Endothelial cell of umbilical vein (primary cell): ENCODE results near the gene NPIPB2. TPM values are rescaled to one million over a fixed set of nuclear protein-coding genes. Genes with fewer than 3 reads are reported as not detected.
A peak's percentile ranks its signal among the peaks of the same experiment; 100 is the strongest.

Experiments used
- BruUV-seq: library from RNA; stranded (reverse); fragments of 400-500 nt; replicated peaks from 2 replicates; lab custom pipeline; 2021; lab: Mats Ljungman, UMichigan
- CTCF ChIA-PET: fragments of 300-600, 350-600 bp; sonication (Branson Sonifier 250); formaldehyde crosslinking; loops from one replicate; lab custom pipeline; 2021; ENCODE audit warnings: antibody characterized with exemption, inconsistent platforms; lab: Charles Lee
- POLR2A ChIA-PET: fragments of 300-600, 350-600 bp; sonication (Branson Sonifier 250); formaldehyde crosslinking; loops from one replicate; lab custom pipeline; 2021; ENCODE audit warnings: antibody characterized with exemption, inconsistent platforms; lab: Charles Lee
- DNase-seq: peaks from one replicate; pipeline ENCODE4 v3.0.0-alpha.2; 2011; ENCODE audit warnings: low read depth, low spot score
- FAIRE-seq: peaks from 2 replicates; lab custom pipeline; 2011; peaks lifted over from hg19 to GRCh38; lab: Jason Lieb, UNC
- H2AFZ ChIP-seq: 2 replicates; pipeline ENCODE4 v1.6.0; 2012; ENCODE audit warnings: low read depth, low read length, control low read depth, inconsistent platforms
- H3K27ac ChIP-seq: 2 replicates; pipeline ENCODE4 v1.5.1; 2011; ENCODE audit warnings: low read depth, mild to moderate bottlenecking, control low read depth, low read length, moderate library complexity; ENCODE audit not compliant: insufficient read depth
- H3K27me3 ChIP-seq, 2 experiments: 2 replicates each; pipeline versions ENCODE4 v1.6.0 to v1.6.1; 2011; ENCODE audit warnings: low read length in 2 of 2, mixed read lengths in 1 of 2; ENCODE audit not compliant: control insufficient read depth in 2 of 2, insufficient read depth in 2 of 2
- H3K36me3 ChIP-seq, 2 experiments: 2 replicates in 1 of 2; 3 replicates in 1 of 2; pipeline ENCODE4 v1.5.1; 2011; ENCODE audit warnings: low read length in 2 of 2, mild to moderate bottlenecking in 1 of 2, moderate library complexity in 1 of 2; ENCODE audit not compliant: control insufficient read depth in 2 of 2, insufficient read depth in 2 of 2; ENCODE audit errors: extremely low read depth in 1 of 2
- H3K4me1 ChIP-seq: 3 replicates; pipeline ENCODE4 v1.5.1; 2011; ENCODE audit warnings: mild to moderate bottlenecking, low read length; ENCODE audit not compliant: control insufficient read depth, insufficient read depth; ENCODE audit errors: extremely low read depth
- H3K4me2 ChIP-seq: 2 replicates; pipeline ENCODE4 v1.6.1; 2011; ENCODE audit warnings: low read length, control low read depth, mixed read lengths; ENCODE audit not compliant: insufficient read depth
- H3K4me3 ChIP-seq, 3 experiments: fragments of 200-600 bp in 1 of 3; sonication (generic), shearing (Covaris generic) in 1 of 3; replicated peaks in 1 of 3; 2 replicates each; pipeline ENCODE4 v1.5.1; 2011 to 2016; ENCODE audit warnings: control low read depth in 3 of 3, low read length in 3 of 3, mild to moderate bottlenecking in 2 of 3, inconsistent platforms in 1 of 3, low read depth in 1 of 3, moderate library complexity in 1 of 3; ENCODE audit not compliant: insufficient read depth in 1 of 3
- H3K79me2 ChIP-seq: 2 replicates; pipeline ENCODE4 v1.6.0; 2012; ENCODE audit warnings: low read length, inconsistent platforms; ENCODE audit not compliant: control insufficient read depth, insufficient read depth
- H3K9ac ChIP-seq: replicated peaks from 2 replicates; pipeline ENCODE3; 2011; ENCODE audit warnings: low read length, control low read depth; ENCODE audit not compliant: insufficient read depth; ENCODE audit errors: extremely low read depth
- H3K9me1 ChIP-seq: replicated peaks from 3 replicates; pipeline ENCODE4 v1.6.0; 2011; ENCODE audit warnings: mild to moderate bottlenecking, low read length; ENCODE audit not compliant: control insufficient read depth, insufficient read depth; ENCODE audit errors: extremely low read depth
- H3K9me3 ChIP-seq: replicated peaks from 2 replicates; pipeline ENCODE4 v1.5.1; 2012; ENCODE audit warnings: low read length, inconsistent platforms; ENCODE audit not compliant: control insufficient read depth, insufficient read depth
- H4K20me1 ChIP-seq: replicated peaks from 2 replicates; pipeline ENCODE3; 2011; ENCODE audit warnings: mild to moderate bottlenecking, low read length; ENCODE audit not compliant: control insufficient read depth, insufficient read depth; ENCODE audit errors: extremely low read depth
- EZH2 ChIP-seq: IDR thresholded peaks from 2 replicates; pipeline ENCODE4 v1.6.1; 2012; ENCODE audit warnings: borderline replicate concordance, low read depth, mild to moderate bottlenecking, moderate library complexity, low read length, inconsistent platforms; ENCODE audit not compliant: severe bottlenecking
- FOS ChIP-seq: IDR thresholded peaks from 2 replicates; pipeline ENCODE4 v1.6.1; 2011; ENCODE audit warnings: mild to moderate bottlenecking, low read length, moderate library complexity, borderline replicate concordance; ENCODE audit not compliant: insufficient read depth
- GATA2 ChIP-seq: IDR thresholded peaks from 2 replicates; pipeline ENCODE4 v1.7.0; 2011; ENCODE audit warnings: low read depth, mild to moderate bottlenecking, moderate library complexity, mixed read lengths, low read length; ENCODE audit not compliant: insufficient read length, insufficient read depth
- JUN ChIP-seq: IDR thresholded peaks from 2 replicates; pipeline ENCODE4 v1.6.1; 2011; ENCODE audit warnings: borderline replicate concordance, low read depth; ENCODE audit not compliant: insufficient read length, insufficient read depth
- MYC ChIP-seq: IDR thresholded peaks from one replicate; pipeline ENCODE4 v1.6.1; 2011; ENCODE audit warnings: mild to moderate bottlenecking, low read depth, low read length
- POLR2A ChIP-seq: IDR thresholded peaks from 2 replicates; pipeline ENCODE4 v1.6.1; 2012; ENCODE audit warnings: low read depth, mild to moderate bottlenecking, control low read depth, low read length
- POLR2AphosphoS5 ChIP-seq: IDR thresholded peaks from 2 replicates; pipeline ENCODE4 v1.6.1; 2012; ENCODE audit warnings: low read depth, mild to moderate bottlenecking, control low read depth, low read length, moderate library complexity; ENCODE audit not compliant: insufficient read depth
- dilution Hi-C: fragments of 300-500 bp; cut with MboI; formaldehyde crosslinking; loops from one replicate; pipeline ENCODE4 v1.15.0; 2019; ENCODE audit warnings: low sequenced_read_pairs; ENCODE audit not compliant: extremely low pct_ligation_motif_present
- intact Hi-C: fragments of 100-400 bp; cut with micrococcal nuclease; formaldehyde crosslinking; loops from one replicate; pipeline ENCODE4 v1.10.0; 2022
- polyA plus RNA-seq, 4 experiments: library from polyadenylated mRNA; depleted of rRNA in 3 of 4; stranded (reverse) in 3 of 4; unstranded in 1 of 4; fragments of >200 nt; gene quantifications; 2 replicates each; pipeline versions ENCODE4 v1.2.1 to v1.2.3, GENCODE V29; 2011 to 2012; ENCODE audit warnings: missing spikeins in 1 of 4
- total RNA-seq: library from RNA; stranded (reverse); gene quantifications from 2 replicates; pipeline ENCODE4 v1.2.3, GENCODE V29; 2021
- TF ChIP-seq, protein P1 (sequence below): IDR thresholded peaks from 2 replicates; pipeline ENCODE4 v1.6.1; 2011; ENCODE audit not compliant: insufficient read depth, insufficient read length
- TF ChIP-seq, protein P2 (sequence below), 2 donors: IDR thresholded peaks; 1 replicate in 1 of 2; 2 replicates in 1 of 2; pipeline ENCODE4 v1.5.1; 2011; ENCODE audit warnings: low read length in 2 of 2, mild to moderate bottlenecking in 2 of 2, moderate library complexity in 2 of 2, control low read depth in 1 of 2, inconsistent platforms in 1 of 2, low read depth in 1 of 2; ENCODE audit not compliant: insufficient read depth in 1 of 2; ENCODE audit errors: extremely low read depth in 1 of 2

Gene NPIPB2
- total and polyA plus RNA-seq, 2 donors (not counting 3 experiments of a cell fraction or from before 2014, with no cell fraction given) = 5.8 to 15.4 TPM

DNA sequence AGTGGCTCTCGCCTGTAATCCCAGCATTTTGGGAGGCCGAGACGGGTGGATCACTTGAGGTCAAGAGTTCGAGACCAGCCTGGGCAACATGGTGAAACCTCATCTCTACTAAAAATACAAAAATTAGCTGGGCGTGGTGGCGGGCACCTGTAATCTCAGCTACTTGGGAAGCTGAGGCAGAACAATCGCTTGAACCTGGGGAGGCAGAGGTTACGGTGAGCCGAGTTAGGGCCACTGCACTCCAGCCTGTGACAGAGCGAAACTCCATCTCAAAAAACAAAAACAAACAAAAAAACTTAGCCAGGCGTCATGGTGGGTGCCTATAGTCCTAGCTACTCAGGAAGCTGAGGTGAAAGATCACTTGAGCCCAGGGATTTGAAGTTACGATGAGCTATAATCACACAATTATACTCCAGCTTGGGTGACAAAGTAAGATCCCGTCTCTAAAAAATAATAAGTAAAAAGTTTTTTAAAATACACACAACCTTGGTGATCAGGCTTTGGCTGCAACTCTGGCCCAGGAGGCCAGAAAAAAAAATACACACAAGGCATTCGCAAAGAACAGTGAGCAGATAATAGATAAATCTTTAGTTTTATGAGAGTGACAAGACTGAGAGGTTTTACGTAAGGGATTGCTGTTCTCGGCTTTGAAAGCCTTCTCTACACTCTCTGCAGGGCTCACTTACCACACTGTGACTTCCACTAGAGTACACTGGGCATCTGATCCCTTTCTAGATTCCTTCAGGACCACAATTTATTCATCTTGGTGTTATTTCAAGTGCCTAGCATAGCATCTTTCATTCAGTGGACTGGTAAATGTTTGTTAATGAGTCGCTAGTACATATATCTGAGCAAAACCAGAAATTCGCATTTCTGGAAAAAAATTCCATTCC is 31.9 kb downstream of the NPIPB2 start:
- no TSS peak for BruUV-seq
- no peaks in the 10 kb centered on the region for H3K9me1 ChIP-seq
- DNase-seq (no peak), FAIRE-seq (no peak)
- intact Hi-C loops (no loop called here), dilution Hi-C loops (no loop called here)
- peaks cover 0 to 4% of the 10 kb centered on the region in 2 experiments for H3K36me3 ChIP-seq
- peaks cover 97% of the 10 kb centered on the region for H3K79me2 ChIP-seq
- TF ChIP-seq, protein P1, sequence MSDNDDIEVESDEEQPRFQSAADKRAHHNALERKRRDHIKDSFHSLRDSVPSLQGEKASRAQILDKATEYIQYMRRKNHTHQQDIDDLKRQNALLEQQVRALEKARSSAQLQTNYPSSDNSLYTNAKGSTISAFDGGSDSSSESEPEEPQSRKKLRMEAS = no peak
- TF ChIP-seq POLR2A (no peak), MYC (no peak), EZH2 (no peak), GATA2 (no peak), JUN (no peak), FOS (no peak), POLR2AphosphoS5 (no peak)
- TF ChIP-seq, protein P2, sequence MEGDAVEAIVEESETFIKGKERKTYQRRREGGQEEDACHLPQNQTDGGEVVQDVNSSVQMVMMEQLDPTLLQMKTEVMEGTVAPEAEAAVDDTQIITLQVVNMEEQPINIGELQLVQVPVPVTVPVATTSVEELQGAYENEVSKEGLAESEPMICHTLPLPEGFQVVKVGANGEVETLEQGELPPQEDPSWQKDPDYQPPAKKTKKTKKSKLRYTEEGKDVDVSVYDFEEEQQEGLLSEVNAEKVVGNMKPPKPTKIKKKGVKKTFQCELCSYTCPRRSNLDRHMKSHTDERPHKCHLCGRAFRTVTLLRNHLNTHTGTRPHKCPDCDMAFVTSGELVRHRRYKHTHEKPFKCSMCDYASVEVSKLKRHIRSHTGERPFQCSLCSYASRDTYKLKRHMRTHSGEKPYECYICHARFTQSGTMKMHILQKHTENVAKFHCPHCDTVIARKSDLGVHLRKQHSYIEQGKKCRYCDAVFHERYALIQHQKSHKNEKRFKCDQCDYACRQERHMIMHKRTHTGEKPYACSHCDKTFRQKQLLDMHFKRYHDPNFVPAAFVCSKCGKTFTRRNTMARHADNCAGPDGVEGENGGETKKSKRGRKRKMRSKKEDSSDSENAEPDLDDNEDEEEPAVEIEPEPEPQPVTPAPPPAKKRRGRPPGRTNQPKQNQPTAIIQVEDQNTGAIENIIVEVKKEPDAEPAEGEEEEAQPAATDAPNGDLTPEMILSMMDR (IDR thresholded peaks at IDR 0.05; ENCODE audit: extremely low read depth in 1 of 2, insufficient read depth in 1 of 2, low read depth in 1 of 2, low read length in 2 of 2) = no peak
- no peaks in the 10 kb centered on the region for H3K27me3 ChIP-seq
- H3K27ac ChIP-seq = no peak overlapping the region
- H3K4me1 ChIP-seq = peaks cover 17% of the 10 kb centered on the region
- H4K20me1 ChIP-seq = peaks cover 22% of the 10 kb centered on the region
- peak overlapping the region; percentile 22 for H3K4me2 ChIP-seq
- H3K4me3 ChIP-seq = no peak overlapping the region
- no peak overlapping the region for H3K9ac ChIP-seq
- no peak overlapping the region for H2AFZ ChIP-seq
- H3K9me3 ChIP-seq = no peaks in the 10 kb centered on the region
- POLR2A ChIA-PET = no interaction called here
- CTCF ChIA-PET = interaction anchor here (0.8 kb wide), 1 partner anchor 158 kb away, joined by 3 read pairs; no protein-coding TSS in a partner anchor
